SHP77 treated with DMSO at 0.1 percent for 48 hours (cell line): Measurements from ENCODE around the gene TRNP1.
"Not testable (repeated sequence)": the region's sequence is repeated elsewhere in the genome, so short reads cannot be mapped to it uniquely, and the experiment has no call there.

ENCODE experiments used
- DNase-seq: peaks from one replicate; lab custom pipeline; 2025; lab: John Stamatoyannopoulos, UW

TRNP1 gene

GRCh38 chr1:26972821-26973220, 20.7 kb upstream of the TRNP1 start:
- DNase-seq: no peak

GRCh38 chr1:26976621-26977510, 16.6 kb upstream of the TRNP1 start:
- no peak for DNase-seq

GRCh38 chr1:26978901-26979300, 14.6 kb upstream of the TRNP1 start:
- no peak for DNase-seq

- no peak for DNase-seq
These were observed 12.2 kb upstream of the TRNP1 start for GRCh38 chr1:26981146-26981846.

GRCh38 chr1:26983863-26984262, 9.6 kb upstream of the TRNP1 start:
- DNase-seq: no peak

GRCh38 chr1:26984291-26984690, 9.2 kb upstream of the TRNP1 start:
- no peak for DNase-seq

- no peak for DNase-seq
These were observed 6.8 kb upstream of the TRNP1 start for GRCh38 chr1:26986658-26987057.

GRCh38 chr1:26989403-26990109, 3.9 kb upstream of the TRNP1 start:
- DNase-seq: not testable (repeated sequence)

- no peak for DNase-seq
These were observed 2.0 kb upstream of the TRNP1 start for GRCh38 chr1:26991310-26992116.

- no peak for DNase-seq
These were observed 711 bp downstream of the TRNP1 start for GRCh38 chr1:26994020-26994786.

- no peak for DNase-seq
These were observed 1.5 kb downstream of the TRNP1 start for GRCh38 chr1:26994787-26995517.

GRCh38 chr1:26996024-26996423, 2.5 kb downstream of the TRNP1 start:
- DNase-seq: no peak

GRCh38 chr1:26996665-26997064, 3.2 kb downstream of the TRNP1 start:
- DNase-seq: no peak

GRCh38 chr1:26998429-26999300, 5.2 kb downstream of the TRNP1 start:
- no peak for DNase-seq

- DNase-seq: no peak
These were observed 6.0 kb downstream of the TRNP1 start for GRCh38 chr1:26999440-26999987.

GRCh38 chr1:27000090-27000816, 6.8 kb downstream of the TRNP1 start:
- DNase-seq: no peak

- DNase-seq: no peak
These were observed 7.4 kb downstream of the TRNP1 start for GRCh38 chr1:27000817-27001460.
